ENCODE measurements around the gene AADACL4. TPM values are rescaled to one million over a fixed set of nuclear protein-coding genes. Genes with fewer than 3 reads are reported as not detected.

AADACL4 gene
- total RNA-seq, 1 donor from 2014 or later: 0.31 TPM

GRCh38 chr1:12648741-12649140, 4.9 kb downstream of the AADACL4 start:
- DNase-seq (ENCODE audit: low spot score in 2 of 2, unreplicated experiment in 2 of 2): no peak
- TF ChIP-seq CTCF (IDR thresholded peaks at IDR 0.05; ENCODE audit: unreplicated experiment): no peak
- Mint-ChIP-seq H3K36me3 (peaks cover 2% of the 10 kb centered on the region), H3K9me3 (peaks cover under 1% of the 10 kb centered on the region), H3K4me1 (peaks cover 20% of the 10 kb centered on the region), H3K27me3 (ENCODE audit: low read depth) (peaks cover 14% of the 10 kb centered on the region), H3K27ac (no peak overlapping the region), H3K4me3 (no peak overlapping the region)

GRCh38 chr1:12649971-12650421, 6.1 kb downstream of the AADACL4 start:
- Mint-ChIP-seq H3K27me3 (ENCODE audit: low read depth) (peaks cover 9% of the 10 kb centered on the region), H3K36me3 (peaks cover 2% of the 10 kb centered on the region), H3K9me3 (peaks cover 13% of the 10 kb centered on the region), H3K4me1 (peaks cover 20% of the 10 kb centered on the region), H3K4me3 (no peak overlapping the region), H3K27ac (peak overlapping the region; percentile 35)
- TF ChIP-seq CTCF (IDR thresholded peaks at IDR 0.05; ENCODE audit: unreplicated experiment): no peak
- DNase-seq (ENCODE audit: low spot score in 2 of 2, unreplicated experiment in 2 of 2): no peak

DNA sequence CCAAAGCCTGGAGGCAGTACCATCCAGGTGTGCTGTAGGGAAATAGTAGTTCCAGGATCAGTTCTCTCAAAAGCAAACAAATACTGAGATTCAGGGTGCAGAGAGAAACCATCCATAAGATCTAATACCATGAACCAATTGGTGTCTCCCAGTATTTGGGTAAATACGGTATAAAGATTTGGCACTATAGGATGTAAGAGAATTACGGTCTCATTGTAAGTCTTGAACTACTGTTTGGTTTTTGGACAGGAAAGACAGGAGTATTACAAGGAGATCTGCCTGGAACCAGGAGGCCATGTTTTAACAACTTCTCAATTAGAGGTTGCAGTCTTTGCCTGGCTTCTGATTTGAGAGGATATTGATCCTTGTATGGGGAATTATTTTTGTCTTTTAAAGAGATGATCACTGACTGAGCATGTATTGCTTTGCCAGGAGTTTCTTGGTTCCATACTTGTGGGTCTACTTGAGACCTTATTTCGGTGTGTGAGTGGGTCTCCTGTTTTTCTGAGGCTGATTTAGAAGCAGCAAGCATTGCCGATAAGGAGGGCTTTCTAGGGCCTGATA, 10.2 kb downstream of the AADACL4 start:
- Mint-ChIP-seq H3K36me3 (peaks cover 2% of the 10 kb centered on the region), H3K9me3 (peaks cover 17% of the 10 kb centered on the region), H3K4me1 (peaks cover 22% of the 10 kb centered on the region), H3K27ac (no peak overlapping the region), H3K27me3 (ENCODE audit: low read depth) (no peaks in the 10 kb centered on the region), H3K4me3 (no peak overlapping the region)
- TF ChIP-seq CTCF (IDR thresholded peaks at IDR 0.05; ENCODE audit: unreplicated experiment): no peak
- no peak for DNase-seq (ENCODE audit: low spot score in 2 of 2, unreplicated experiment in 2 of 2)

DNA sequence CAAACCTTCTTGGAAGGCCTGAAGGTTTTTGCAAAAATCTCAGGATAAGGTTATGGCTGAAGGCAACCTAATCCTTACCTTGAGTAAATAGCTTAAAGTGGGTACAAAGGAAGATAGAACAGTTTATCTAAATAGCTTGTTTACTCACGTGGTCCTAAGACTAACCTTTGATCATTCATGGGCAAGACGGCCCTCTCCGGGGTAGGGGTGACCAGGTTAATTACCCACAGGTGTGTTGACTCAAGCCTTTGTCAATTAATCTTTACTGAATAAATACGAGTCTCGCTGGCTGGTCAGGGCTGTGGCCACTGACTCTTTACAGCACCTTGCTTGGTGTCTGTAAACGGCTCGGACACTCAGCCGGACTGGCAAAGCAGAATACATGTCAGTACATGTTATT, 10.8 kb downstream of the AADACL4 start:
- no peak overlapping the region for H3K4me3 Mint-ChIP-seq
- no peak for TF ChIP-seq CTCF (IDR thresholded peaks at IDR 0.05; ENCODE audit: unreplicated experiment)
- no peak overlapping the region for H3K27ac Mint-ChIP-seq

DNA sequence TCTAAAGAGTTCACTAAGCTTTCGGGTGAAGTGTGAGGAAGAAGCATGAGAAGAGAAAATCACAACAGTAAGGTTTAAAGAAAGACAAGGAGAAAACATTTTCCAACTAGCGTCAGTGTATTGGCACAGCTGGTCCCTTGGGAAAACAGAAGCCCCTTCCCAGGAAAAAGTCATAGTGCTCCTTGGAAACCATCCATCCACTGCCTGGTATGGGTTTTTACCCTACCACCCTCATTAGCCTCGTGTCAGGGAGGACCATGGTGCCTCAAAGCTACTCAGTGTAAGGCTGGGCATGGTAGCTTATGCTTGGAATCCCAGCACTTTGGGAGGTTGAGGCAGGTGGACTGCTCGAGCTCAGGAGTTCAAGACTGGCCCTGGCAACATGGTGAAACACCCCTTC, 12.7 kb downstream of the AADACL4 start:
- H3K27me3 Mint-ChIP-seq (ENCODE audit: low read depth): no peaks in the 10 kb centered on the region
- no peak overlapping the region for H3K4me3 Mint-ChIP-seq
- no peak for DNase-seq (ENCODE audit: low spot score in 2 of 2, unreplicated experiment in 2 of 2)
- TF ChIP-seq CTCF (IDR thresholded peaks at IDR 0.05; ENCODE audit: unreplicated experiment): no peak
- H3K36me3 Mint-ChIP-seq: peaks cover 2% of the 10 kb centered on the region
- peaks cover 4% of the 10 kb centered on the region for H3K4me1 Mint-ChIP-seq
- H3K9me3 Mint-ChIP-seq: peaks cover 17% of the 10 kb centered on the region
- no peak overlapping the region for H3K27ac Mint-ChIP-seq

More for the DNA sequence above, 10.8 kb downstream of the AADACL4 start:
- Mint-ChIP-seq H3K9me3 (peaks cover 17% of the 10 kb centered on the region), H3K36me3 (peaks cover 2% of the 10 kb centered on the region), H3K27me3 (ENCODE audit: low read depth) (no peaks in the 10 kb centered on the region), H3K4me1 (peaks cover 16% of the 10 kb centered on the region)
- DNase-seq (ENCODE audit: low spot score in 2 of 2, unreplicated experiment in 2 of 2): no peak

All from mesothelial cell of epicardium (in vitro differentiated cells).